Measurements from ENCODE around the gene TMEM229A. TPM values are rescaled to one million over a fixed set of nuclear protein-coding genes. Genes with fewer than 3 reads are reported as not detected.

The TMEM229A gene
- total RNA-seq, 2 experiments from 2014 or later, result not detected

DNA sequence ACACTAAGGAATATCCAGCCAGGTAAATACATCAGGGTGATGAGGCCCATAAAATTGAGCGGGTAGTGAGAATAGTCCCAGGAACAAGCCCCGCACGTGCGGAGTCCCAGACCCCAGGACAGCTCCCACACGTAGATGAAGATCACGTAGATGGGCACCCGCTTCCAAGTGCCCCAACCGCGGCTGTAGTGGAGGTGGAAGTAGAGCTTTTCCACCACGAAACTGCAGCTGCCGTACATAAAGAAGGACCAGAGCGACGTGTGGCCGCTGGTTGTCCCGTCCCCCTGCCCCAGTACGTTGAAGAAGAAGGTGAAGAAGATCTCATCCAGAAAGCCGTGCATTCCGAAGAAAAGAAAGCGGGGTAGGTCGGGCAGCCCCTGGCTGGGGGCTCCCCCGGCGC, 948 bp downstream of the TMEM229A start:
- no peak overlapping the region for H3K27ac Mint-ChIP-seq
- peaks cover 19 to 46% of the 10 kb centered on the region in 2 experiments for H3K27me3 ChIP-seq (ENCODE audit: control insufficient read depth in 1 of 2, insufficient read depth in 2 of 2, low read length in 2 of 2)
- no peak overlapping the region for H3K27ac ChIP-seq (ENCODE audit: low read depth in 1 of 2, low read length in 2 of 2)
- H3K9me3 Mint-ChIP-seq, result no peaks in the 10 kb centered on the region
- peaks cover 0 to 4% of the 10 kb centered on the region in 2 experiments for H3K9me3 ChIP-seq (ENCODE audit: control insufficient read depth in 1 of 2, insufficient read depth in 1 of 2, low read length in 2 of 2)
- POLR2A ChIA-PET, result no interaction called here
- H3K4me1 Mint-ChIP-seq (ENCODE audit: low read depth), result peaks cover 4% of the 10 kb centered on the region
- H3K36me3 Mint-ChIP-seq (ENCODE audit: low read depth), result no peaks in the 10 kb centered on the region
- no peaks in the 10 kb centered on the region for H3K36me3 ChIP-seq (ENCODE audit: insufficient read depth, low read length)
- H3K27me3 Mint-ChIP-seq, result peaks cover 76% of the 10 kb centered on the region
- DNase-seq, result no peak
- TF ChIP-seq, protein P1, sequence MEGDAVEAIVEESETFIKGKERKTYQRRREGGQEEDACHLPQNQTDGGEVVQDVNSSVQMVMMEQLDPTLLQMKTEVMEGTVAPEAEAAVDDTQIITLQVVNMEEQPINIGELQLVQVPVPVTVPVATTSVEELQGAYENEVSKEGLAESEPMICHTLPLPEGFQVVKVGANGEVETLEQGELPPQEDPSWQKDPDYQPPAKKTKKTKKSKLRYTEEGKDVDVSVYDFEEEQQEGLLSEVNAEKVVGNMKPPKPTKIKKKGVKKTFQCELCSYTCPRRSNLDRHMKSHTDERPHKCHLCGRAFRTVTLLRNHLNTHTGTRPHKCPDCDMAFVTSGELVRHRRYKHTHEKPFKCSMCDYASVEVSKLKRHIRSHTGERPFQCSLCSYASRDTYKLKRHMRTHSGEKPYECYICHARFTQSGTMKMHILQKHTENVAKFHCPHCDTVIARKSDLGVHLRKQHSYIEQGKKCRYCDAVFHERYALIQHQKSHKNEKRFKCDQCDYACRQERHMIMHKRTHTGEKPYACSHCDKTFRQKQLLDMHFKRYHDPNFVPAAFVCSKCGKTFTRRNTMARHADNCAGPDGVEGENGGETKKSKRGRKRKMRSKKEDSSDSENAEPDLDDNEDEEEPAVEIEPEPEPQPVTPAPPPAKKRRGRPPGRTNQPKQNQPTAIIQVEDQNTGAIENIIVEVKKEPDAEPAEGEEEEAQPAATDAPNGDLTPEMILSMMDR (IDR thresholded peaks at IDR 0.05), result no peak
- intact Hi-C loops (cut with DNase I, micrococcal nuclease), result no loop called here
- no peaks in the 10 kb centered on the region for H3K4me1 ChIP-seq (ENCODE audit: insufficient read depth, low read length)
- CTCF ChIA-PET, result no interaction called here
- peak overlapping the region; percentile 25 for H3K4me3 Mint-ChIP-seq
- ATAC-seq (ENCODE audit: poor library complexity), result no peak
- H3K4me3 ChIP-seq (ENCODE audit: low read length), result no peak overlapping the region

GRCh38 chr7:124031406-124031805, 1.5 kb downstream of the TMEM229A start:
- Mint-ChIP-seq H3K9me3 (no peaks in the 10 kb centered on the region), H3K27ac (no peak overlapping the region), H3K27me3 (peaks cover 71% of the 10 kb centered on the region), H3K4me1 (ENCODE audit: low read depth) (peaks cover 4% of the 10 kb centered on the region), H3K36me3 (ENCODE audit: low read depth) (no peaks in the 10 kb centered on the region), H3K4me3 (no peak overlapping the region)
- TF ChIP-seq, protein P1 (IDR thresholded peaks at IDR 0.05), result no peak
- intact Hi-C loops (cut with DNase I, micrococcal nuclease), result no loop called here
- ATAC-seq (ENCODE audit: poor library complexity), result no peak
- no peak overlapping the region for H3K27ac ChIP-seq (ENCODE audit: low read depth in 1 of 2, low read length in 2 of 2)
- H3K36me3 ChIP-seq (ENCODE audit: insufficient read depth, low read length), result no peaks in the 10 kb centered on the region
- no peaks in the 10 kb centered on the region for H3K4me1 ChIP-seq (ENCODE audit: insufficient read depth, low read length)
- H3K27me3 ChIP-seq (ENCODE audit: control insufficient read depth in 1 of 2, insufficient read depth in 2 of 2, low read length in 2 of 2), result peaks cover 19 to 46% of the 10 kb centered on the region in 2 experiments
- POLR2A ChIA-PET, result no interaction called here
- CTCF ChIA-PET, result no interaction called here
- H3K4me3 ChIP-seq (ENCODE audit: low read length), result no peak overlapping the region
- peaks cover 0 to 4% of the 10 kb centered on the region in 2 experiments for H3K9me3 ChIP-seq (ENCODE audit: control insufficient read depth in 1 of 2, insufficient read depth in 1 of 2, low read length in 2 of 2)
- no peak for DNase-seq

- peaks cover 0 to 4% of the 10 kb centered on the region in 2 experiments for H3K9me3 ChIP-seq (ENCODE audit: control insufficient read depth in 1 of 2, insufficient read depth in 1 of 2, low read length in 2 of 2)
- TF ChIP-seq, protein P1 (IDR thresholded peaks at IDR 0.05), result no peak
- intact Hi-C loops (cut with DNase I, micrococcal nuclease), result no loop called here
- H3K4me3 Mint-ChIP-seq, result no peak overlapping the region
- no peak overlapping the region for H3K4me3 ChIP-seq (ENCODE audit: low read length)
- no peaks in the 10 kb centered on the region for H3K4me1 ChIP-seq (ENCODE audit: insufficient read depth, low read length)
- H3K36me3 Mint-ChIP-seq (ENCODE audit: low read depth), result no peaks in the 10 kb centered on the region
- no peak for DNase-seq
- POLR2A ChIA-PET, result no interaction called here
- H3K27ac Mint-ChIP-seq, result no peak overlapping the region
- H3K9me3 Mint-ChIP-seq, result no peaks in the 10 kb centered on the region
- peaks cover 67% of the 10 kb centered on the region for H3K27me3 Mint-ChIP-seq
- CTCF ChIA-PET, result no interaction called here
- H3K27ac ChIP-seq (ENCODE audit: low read depth in 1 of 2, low read length in 2 of 2), result no peak overlapping the region
- peaks cover 4% of the 10 kb centered on the region for H3K4me1 Mint-ChIP-seq (ENCODE audit: low read depth)
- no peaks in the 10 kb centered on the region for H3K36me3 ChIP-seq (ENCODE audit: insufficient read depth, low read length)
- H3K27me3 ChIP-seq (ENCODE audit: control insufficient read depth in 1 of 2, insufficient read depth in 2 of 2, low read length in 2 of 2), result peaks cover 19 to 46% of the 10 kb centered on the region in 2 experiments
- no peak for ATAC-seq (ENCODE audit: poor library complexity)
Observed at GRCh38 chr7:124030964-124031363, 1.9 kb downstream of the TMEM229A start.
